NCI-H187 (cell line): ENCODE results near the gene OPRD1.

ENCODE experiments used
- DNase-seq, 2 experiments: peaks; one replicate each; lab custom pipeline; 2025; lab: John Stamatoyannopoulos, UW

Gene OPRD1

GRCh38 chr1:28885977-28886730, 74.2 kb downstream of the OPRD1 start:
- DNase-seq = no peak

- peak; percentile 65 to 77 for DNase-seq
These were observed 74.9 kb downstream of the OPRD1 start for GRCh38 chr1:28886731-28887418.

- DNase-seq = no peak
These were observed 75.5 kb downstream of the OPRD1 start for GRCh38 chr1:28887419-28887834.

GRCh38 chr1:28887835-28888682, 76.1 kb downstream of the OPRD1 start:
- DNase-seq = no peak

- DNase-seq = no peak
These were observed 76.9 kb downstream of the OPRD1 start for GRCh38 chr1:28888915-28889314.

GRCh38 chr1:28889357-28889756, 77.4 kb downstream of the OPRD1 start:
- DNase-seq = no peak

- no peak for DNase-seq
These were observed 78.5 kb downstream of the OPRD1 start for GRCh38 chr1:28890435-28890834.

GRCh38 chr1:28890836-28891235, 78.9 kb downstream of the OPRD1 start:
- DNase-seq = no peak

- DNase-seq = no peak
These were observed 79.3 kb downstream of the OPRD1 start for GRCh38 chr1:28891256-28891655.

- DNase-seq = no peak
These were observed 81.6 kb downstream of the OPRD1 start for GRCh38 chr1:28893403-28894102.

- DNase-seq = no peak
These were observed 82.8 kb downstream of the OPRD1 start for GRCh38 chr1:28894785-28895184.

GRCh38 chr1:28895896-28896608, 84.1 kb downstream of the OPRD1 start:
- no peak for DNase-seq

GRCh38 chr1:28896609-28896986, 84.6 kb downstream of the OPRD1 start:
- no peak for DNase-seq

- no peak for DNase-seq
These were observed 85.8 kb downstream of the OPRD1 start for GRCh38 chr1:28897789-28898188.

GRCh38 chr1:28898405-28898881, 86.5 kb downstream of the OPRD1 start:
- no peak for DNase-seq

- no peak for DNase-seq
These were observed 87.3 kb downstream of the OPRD1 start for GRCh38 chr1:28899267-28899666.

GRCh38 chr1:28900562-28900961, 88.6 kb downstream of the OPRD1 start:
- DNase-seq = no peak

- no peak for DNase-seq
These were observed 90.8 kb downstream of the OPRD1 start for GRCh38 chr1:28902738-28903137.

GRCh38 chr1:28905921-28906666, 94.1 kb downstream of the OPRD1 start:
- no peak for DNase-seq

- DNase-seq = no peak
These were observed 97.2 kb downstream of the OPRD1 start for GRCh38 chr1:28909198-28909597.
